ENCODE data around the gene CCDC93.
A peak's percentile ranks its signal among the peaks of the same experiment; 100 is the strongest.

CCDC93 gene

GRCh38 chr2:118046634-118047210 lies 32.9 kb upstream of the CCDC93 start:
- DNase-seq (ENCODE audit: low read depth), result peak; percentile 46
- TF ChIP-seq, protein P1, sequence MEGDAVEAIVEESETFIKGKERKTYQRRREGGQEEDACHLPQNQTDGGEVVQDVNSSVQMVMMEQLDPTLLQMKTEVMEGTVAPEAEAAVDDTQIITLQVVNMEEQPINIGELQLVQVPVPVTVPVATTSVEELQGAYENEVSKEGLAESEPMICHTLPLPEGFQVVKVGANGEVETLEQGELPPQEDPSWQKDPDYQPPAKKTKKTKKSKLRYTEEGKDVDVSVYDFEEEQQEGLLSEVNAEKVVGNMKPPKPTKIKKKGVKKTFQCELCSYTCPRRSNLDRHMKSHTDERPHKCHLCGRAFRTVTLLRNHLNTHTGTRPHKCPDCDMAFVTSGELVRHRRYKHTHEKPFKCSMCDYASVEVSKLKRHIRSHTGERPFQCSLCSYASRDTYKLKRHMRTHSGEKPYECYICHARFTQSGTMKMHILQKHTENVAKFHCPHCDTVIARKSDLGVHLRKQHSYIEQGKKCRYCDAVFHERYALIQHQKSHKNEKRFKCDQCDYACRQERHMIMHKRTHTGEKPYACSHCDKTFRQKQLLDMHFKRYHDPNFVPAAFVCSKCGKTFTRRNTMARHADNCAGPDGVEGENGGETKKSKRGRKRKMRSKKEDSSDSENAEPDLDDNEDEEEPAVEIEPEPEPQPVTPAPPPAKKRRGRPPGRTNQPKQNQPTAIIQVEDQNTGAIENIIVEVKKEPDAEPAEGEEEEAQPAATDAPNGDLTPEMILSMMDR (IDR thresholded peaks at IDR 0.05; ENCODE audit: insufficient read depth, low read depth, low read length, missing control alignments), result peak; percentile 42

GRCh38 chr2:118045286-118045685 lies 31.4 kb upstream of the CCDC93 start:
- no peak for DNase-seq (ENCODE audit: low read depth)
- TF ChIP-seq, protein P1 (IDR thresholded peaks at IDR 0.05; ENCODE audit: insufficient read depth, low read depth, low read length, missing control alignments), result no peak
- no peak overlapping the region for H3K4me3 ChIP-seq (ENCODE audit: low read depth, low read length)

More at GRCh38 chr2:118046634-118047210, 32.9 kb upstream of the CCDC93 start:
- H3K4me3 ChIP-seq (ENCODE audit: low read depth, low read length), result no peak overlapping the region

GRCh38 chr2:118044854-118045253 lies 31.0 kb upstream of the CCDC93 start:
- no peak overlapping the region for H3K4me3 ChIP-seq (ENCODE audit: low read depth, low read length)
- TF ChIP-seq, protein P1 (IDR thresholded peaks at IDR 0.05; ENCODE audit: insufficient read depth, low read depth, low read length, missing control alignments), result no peak
- no peak for DNase-seq (ENCODE audit: low read depth)

DNA sequence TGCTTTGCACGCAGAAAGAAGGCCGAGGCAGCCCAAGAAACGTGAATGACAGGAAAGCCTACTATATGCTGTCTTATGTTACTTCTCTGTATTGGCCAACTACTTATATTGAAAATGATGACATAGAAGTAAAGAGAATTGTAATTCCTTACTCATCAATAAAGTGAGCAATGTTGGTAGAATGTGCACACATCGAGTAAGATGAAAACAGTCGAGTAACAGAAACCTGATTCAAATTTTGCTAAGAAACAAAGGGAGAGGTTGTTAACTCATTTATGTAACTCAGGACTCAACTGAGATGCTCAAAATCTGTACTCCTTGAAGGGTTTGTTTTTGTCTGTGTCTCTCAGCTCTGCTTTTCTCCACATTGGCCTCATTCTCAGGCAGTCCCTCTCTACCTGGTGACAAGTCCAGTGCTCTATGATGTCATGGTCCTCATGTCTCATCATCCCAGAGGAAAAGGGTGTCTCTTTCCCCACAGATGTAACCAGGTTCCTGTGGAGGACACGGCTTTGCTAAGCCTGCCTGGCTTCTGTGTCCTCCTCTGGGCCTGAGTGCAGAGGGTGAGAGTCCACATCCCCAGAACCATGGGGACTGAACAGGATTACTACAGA lies 30.3 kb upstream of the CCDC93 start:
- TF ChIP-seq, protein P1 (IDR thresholded peaks at IDR 0.05; ENCODE audit: insufficient read depth, low read depth, low read length, missing control alignments), result no peak
- H3K4me3 ChIP-seq (ENCODE audit: low read depth, low read length), result no peak overlapping the region
- DNase-seq (ENCODE audit: low read depth), result no peak

- TF ChIP-seq, protein P1 (IDR thresholded peaks at IDR 0.05; ENCODE audit: insufficient read depth, low read depth, low read length, missing control alignments), result no peak
- no peak overlapping the region for H3K4me3 ChIP-seq (ENCODE audit: low read depth, low read length)
- no peak for DNase-seq (ENCODE audit: low read depth)
Measured at GRCh38 chr2:118040891-118041290, 27.0 kb upstream of the CCDC93 start.

- DNase-seq (ENCODE audit: low read depth), result peak; percentile 50
- TF ChIP-seq, protein P1 (IDR thresholded peaks at IDR 0.05; ENCODE audit: insufficient read depth, low read depth, low read length, missing control alignments), result peak; percentile 83
- no peak overlapping the region for H3K4me3 ChIP-seq (ENCODE audit: low read depth, low read length)
Measured at GRCh38 chr2:118032169-118033013, 18.5 kb upstream of the CCDC93 start.
